Measurements from ENCODE around the gene LRFN2.

DNA sequence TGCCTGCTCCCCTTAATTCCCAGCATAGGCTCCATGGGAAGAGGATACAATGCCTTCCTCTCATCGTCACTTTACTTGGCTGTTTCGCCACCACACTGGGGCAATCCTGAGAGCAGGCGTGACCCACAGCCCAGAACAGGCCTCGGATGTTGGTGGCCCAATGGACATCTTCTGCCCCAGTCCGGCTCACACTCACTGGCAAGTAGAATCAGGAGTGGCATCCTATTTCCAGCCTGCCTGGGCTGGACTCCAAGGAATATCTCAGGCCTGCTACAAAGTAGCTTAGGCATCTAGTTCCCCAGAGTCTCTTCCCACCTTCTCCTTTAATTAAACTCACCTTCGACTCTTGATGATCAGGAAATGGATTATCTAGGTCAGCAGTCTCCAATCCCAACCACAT lies 110.5 kb downstream of the LRFN2 start:
- TF ChIP-seq CTCF (IDR thresholded peaks at IDR 0.05) (no peak), POLR2A (IDR thresholded peaks at IDR 0.05) (no peak)
